Vagina (tissue), 2 donors: ENCODE results near the gene TWIST2. TPM values are rescaled to one million over a fixed set of nuclear protein-coding genes. Genes with fewer than 3 reads are reported as not detected.

Source experiments
- DNase-seq, 2 donors: peaks; one replicate each; pipeline ENCODE4 v3.0.0-alpha.2; 2017; ENCODE audit errors: extremely low spot score in 2 of 2
- H3K27ac ChIP-seq: fragments of 200-600 bp; sonication (generic); one replicate; pipeline ENCODE4 v1.5.1; 2019
- H3K27me3 ChIP-seq: fragments of 200-600 bp; sonication (generic); one replicate; pipeline ENCODE4 v1.5.1; 2019
- H3K36me3 ChIP-seq, 2 donors: fragments of 200-600 bp; sonication (generic); one replicate each; pipeline ENCODE4 v1.5.1; 2017 to 2019
- H3K4me1 ChIP-seq: fragments of 200-600 bp; sonication (generic); one replicate; pipeline ENCODE4 v1.5.1; 2019
- H3K4me3 ChIP-seq, 2 donors: fragments of 200-600 bp; sonication (generic); 1 replicate in 1 of 2; 2 replicates in 1 of 2; pipeline ENCODE4 v1.5.1; 2016 to 2019
- H3K9me3 ChIP-seq: fragments of 200-600 bp; sonication (generic); one replicate; pipeline ENCODE4 v1.5.1; 2019
- POLR2A ChIP-seq, 2 donors: fragments of 450-650 bp; IDR thresholded peaks; one replicate each; pipeline ENCODE4 v1.6.1; 2017; ENCODE audit warnings: antibody characterized with exemption in 2 of 2, mild to moderate bottlenecking in 2 of 2, moderate library complexity in 2 of 2
- POLR2AphosphoS5 ChIP-seq, 2 donors: sonication (generic); formaldehyde crosslinking; IDR thresholded peaks; one replicate each; pipeline ENCODE4 v1.9.0; 2017; ENCODE audit warnings: antibody characterized with exemption in 2 of 2, mild to moderate bottlenecking in 2 of 2, low read depth in 1 of 2; ENCODE audit not compliant: insufficient read depth in 1 of 2
- intact Hi-C: fragments of 100-400 bp; cut with DNase I; formaldehyde crosslinking; loops from one replicate; pipeline ENCODE4 v1.15.1; 2023
- total RNA-seq: library from RNA; depleted of rRNA; stranded (reverse); fragments of >200 nt; gene quantifications from one replicate; pipeline ENCODE4 v1.2.3, GENCODE V29; 2016
- TF ChIP-seq, protein P1 (sequence below), 3 experiments: fragments of 450-650 bp in 2 of 3; fragments of 200-600 bp in 1 of 3; sonication (generic) in 1 of 3; IDR thresholded peaks; one replicate each; pipeline ENCODE4 v1.5.1; 2017 to 2019; ENCODE audit warnings: antibody characterized with exemption in 3 of 3, mild to moderate bottlenecking in 2 of 3, moderate library complexity in 2 of 3

The TWIST2 gene
- total RNA-seq, 1 donor from 2014 or later = 214 TPM

DNA sequence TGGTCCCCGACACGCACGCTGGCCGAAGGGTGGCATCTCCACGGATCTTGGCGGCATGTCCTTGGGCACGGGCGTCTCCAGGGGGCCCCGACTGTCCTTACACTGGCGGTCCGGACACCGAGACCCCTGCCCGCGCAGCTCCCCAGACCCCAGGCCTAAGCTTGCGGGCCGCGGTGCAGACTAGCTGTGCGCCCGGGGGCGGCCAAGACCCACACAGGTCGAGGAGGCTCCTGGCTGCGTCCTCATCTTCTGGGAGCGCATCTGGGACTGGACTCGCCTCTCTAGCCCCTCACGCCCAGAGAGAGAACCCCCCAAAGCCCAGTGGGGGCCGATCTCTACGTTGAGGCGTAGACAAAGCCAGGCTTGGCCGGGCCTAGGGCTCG lies 475 bp upstream of the TWIST2 start:
- H3K4me1 ChIP-seq = peaks cover 12% of the 10 kb centered on the region
- H3K4me3 ChIP-seq = peak overlapping the region; percentile 62 to 89
- no peak for DNase-seq
- no peaks in the 10 kb centered on the region for H3K9me3 ChIP-seq
- no peaks in the 10 kb centered on the region for H3K27me3 ChIP-seq
- intact Hi-C loops = loop anchor here (5.0 kb wide), 1 partner anchor 90 kb away; no protein-coding TSS in a partner anchor
- no peaks in the 10 kb centered on the region for H3K36me3 ChIP-seq
- no peak for TF ChIP-seq POLR2AphosphoS5 (IDR thresholded peaks at IDR 0.05; ENCODE audit: insufficient read depth in 1 of 2, low read depth in 1 of 2)
- TF ChIP-seq POLR2A (IDR thresholded peaks at IDR 0.05) = no peak
- TF ChIP-seq, protein P1, sequence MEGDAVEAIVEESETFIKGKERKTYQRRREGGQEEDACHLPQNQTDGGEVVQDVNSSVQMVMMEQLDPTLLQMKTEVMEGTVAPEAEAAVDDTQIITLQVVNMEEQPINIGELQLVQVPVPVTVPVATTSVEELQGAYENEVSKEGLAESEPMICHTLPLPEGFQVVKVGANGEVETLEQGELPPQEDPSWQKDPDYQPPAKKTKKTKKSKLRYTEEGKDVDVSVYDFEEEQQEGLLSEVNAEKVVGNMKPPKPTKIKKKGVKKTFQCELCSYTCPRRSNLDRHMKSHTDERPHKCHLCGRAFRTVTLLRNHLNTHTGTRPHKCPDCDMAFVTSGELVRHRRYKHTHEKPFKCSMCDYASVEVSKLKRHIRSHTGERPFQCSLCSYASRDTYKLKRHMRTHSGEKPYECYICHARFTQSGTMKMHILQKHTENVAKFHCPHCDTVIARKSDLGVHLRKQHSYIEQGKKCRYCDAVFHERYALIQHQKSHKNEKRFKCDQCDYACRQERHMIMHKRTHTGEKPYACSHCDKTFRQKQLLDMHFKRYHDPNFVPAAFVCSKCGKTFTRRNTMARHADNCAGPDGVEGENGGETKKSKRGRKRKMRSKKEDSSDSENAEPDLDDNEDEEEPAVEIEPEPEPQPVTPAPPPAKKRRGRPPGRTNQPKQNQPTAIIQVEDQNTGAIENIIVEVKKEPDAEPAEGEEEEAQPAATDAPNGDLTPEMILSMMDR (IDR thresholded peaks at IDR 0.05) = no peak
- peak overlapping the region; percentile 94 for H3K27ac ChIP-seq

GRCh38 chr2:238848691-238848975 lies 748 bp downstream of the TWIST2 start:
- Histone ChIP-seq H3K9me3 (no peaks in the 10 kb centered on the region), H3K27ac (peak overlapping the region; percentile 94), H3K4me1 (peaks cover 12% of the 10 kb centered on the region), H3K27me3 (no peaks in the 10 kb centered on the region), H3K36me3 (no peaks in the 10 kb centered on the region), H3K4me3 (peak overlapping the region; percentile 62 to 89)
- no peak for DNase-seq
- TF ChIP-seq POLR2A (IDR thresholded peaks at IDR 0.05) (no peak), POLR2AphosphoS5 (IDR thresholded peaks at IDR 0.05; ENCODE audit: insufficient read depth in 1 of 2, low read depth in 1 of 2) (no peak)
- TF ChIP-seq, protein P1 (IDR thresholded peaks at IDR 0.05) = no peak
- intact Hi-C loops = loop anchor here (5.0 kb wide), 1 partner anchor 89 kb away; no protein-coding TSS in a partner anchor

DNA sequence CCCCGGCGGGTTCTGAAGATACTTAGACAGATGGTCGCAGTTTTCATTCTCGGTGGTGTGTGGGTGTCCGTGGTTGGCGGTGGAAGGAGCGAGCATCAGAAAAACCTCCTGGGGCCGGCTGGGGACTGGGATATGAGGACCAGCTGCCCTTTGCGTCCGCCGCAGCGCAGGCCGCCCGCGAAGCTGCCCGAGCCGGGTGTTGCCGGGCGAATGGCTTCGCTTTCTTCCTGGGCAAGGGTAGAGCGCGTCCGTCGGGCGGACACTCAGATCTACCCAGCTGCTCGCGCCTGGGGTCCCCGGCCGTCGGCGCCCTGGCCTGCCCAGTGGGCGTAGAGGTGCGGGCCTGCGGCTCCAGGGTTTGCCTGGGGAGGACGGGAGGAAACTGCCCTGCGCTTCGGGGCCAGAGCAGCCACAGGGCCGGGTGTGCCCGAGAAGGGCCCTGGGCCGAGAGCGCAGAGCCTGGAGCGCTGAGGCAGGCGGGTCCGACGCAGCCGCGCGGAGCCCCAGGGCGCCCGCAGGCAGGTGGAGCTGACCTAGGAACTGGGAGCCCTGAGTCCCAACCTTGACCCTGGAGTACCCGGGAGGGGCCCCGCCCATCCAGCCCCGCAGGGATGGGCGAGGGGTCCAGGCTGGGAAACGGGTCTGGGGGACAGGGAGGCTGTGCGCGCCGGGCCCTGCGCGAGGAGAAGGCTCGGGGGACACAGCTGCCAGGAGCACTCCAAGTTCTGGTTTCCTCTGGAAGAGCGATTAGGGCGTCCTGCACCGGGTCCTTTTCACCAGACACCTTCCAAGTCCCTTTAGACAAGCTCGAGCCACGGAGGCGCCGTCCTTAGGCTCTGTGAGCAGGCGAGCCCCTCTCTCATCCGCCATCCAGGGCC lies 1.3 kb downstream of the TWIST2 start:
- intact Hi-C loops = loop anchor here (5.0 kb wide), 1 partner anchor 88 kb away; no protein-coding TSS in a partner anchor
- H3K27me3 ChIP-seq = no peaks in the 10 kb centered on the region

GRCh38 chr2:238850091-238850490 lies 2.2 kb downstream of the TWIST2 start:
- intact Hi-C loops = no loop called here
- no peak for DNase-seq
- peak overlapping the region; percentile 62 to 89 for H3K4me3 ChIP-seq
- H3K9me3 ChIP-seq = no peaks in the 10 kb centered on the region
- H3K27me3 ChIP-seq = no peaks in the 10 kb centered on the region
- no peaks in the 10 kb centered on the region for H3K36me3 ChIP-seq
- peak overlapping the region; percentile 94 for H3K27ac ChIP-seq
- TF ChIP-seq POLR2AphosphoS5 (IDR thresholded peaks at IDR 0.05; ENCODE audit: insufficient read depth in 1 of 2, low read depth in 1 of 2) = no peak
- TF ChIP-seq, protein P1 (IDR thresholded peaks at IDR 0.05) = no peak
- TF ChIP-seq POLR2A (IDR thresholded peaks at IDR 0.05) = no peak
- H3K4me1 ChIP-seq = peaks cover 12% of the 10 kb centered on the region

More for the DNA sequence above, 1.3 kb downstream of the TWIST2 start:
- Histone ChIP-seq H3K36me3 (no peaks in the 10 kb centered on the region), H3K4me1 (peaks cover 12% of the 10 kb centered on the region), H3K4me3 (peak overlapping the region; percentile 62 to 89), H3K27ac (peak overlapping the region; percentile 94), H3K9me3 (no peaks in the 10 kb centered on the region)
- DNase-seq = no peak
- peak in 1 of 2 donors; percentile 66 for TF ChIP-seq POLR2AphosphoS5 (IDR thresholded peaks at IDR 0.05; ENCODE audit: insufficient read depth in 1 of 2, low read depth in 1 of 2)
- no peak for TF ChIP-seq POLR2A (IDR thresholded peaks at IDR 0.05)
- TF ChIP-seq, protein P1 (IDR thresholded peaks at IDR 0.05) = no peak

DNA sequence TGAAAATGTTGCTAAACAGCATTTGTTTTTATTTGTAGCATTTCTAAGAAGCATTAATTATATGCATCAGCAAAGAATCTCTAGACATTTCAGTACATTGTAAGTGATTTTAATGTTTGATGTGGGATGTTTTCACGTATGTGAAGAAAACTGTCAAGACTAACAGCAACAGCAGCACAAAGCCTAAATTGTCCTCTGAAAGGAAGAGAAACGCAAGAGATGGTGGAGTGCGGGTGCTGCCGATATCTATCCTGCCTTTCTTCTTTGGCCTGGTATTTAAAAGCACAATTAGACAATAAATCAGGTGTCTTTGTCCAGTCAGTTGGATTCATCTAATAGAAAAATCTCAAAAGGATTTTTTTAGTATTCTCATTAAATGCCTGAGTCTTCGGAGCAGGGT lies 3.1 kb downstream of the TWIST2 start:
- Histone ChIP-seq H3K4me3 (peak overlapping the region; percentile 62 to 89), H3K36me3 (no peaks in the 10 kb centered on the region), H3K4me1 (peaks cover 12% of the 10 kb centered on the region), H3K27me3 (no peaks in the 10 kb centered on the region), H3K9me3 (no peaks in the 10 kb centered on the region), H3K27ac (peak overlapping the region; percentile 94)
- TF ChIP-seq POLR2A (IDR thresholded peaks at IDR 0.05) = no peak
- no peak for TF ChIP-seq POLR2AphosphoS5 (IDR thresholded peaks at IDR 0.05; ENCODE audit: insufficient read depth in 1 of 2, low read depth in 1 of 2)
- TF ChIP-seq, protein P1 (IDR thresholded peaks at IDR 0.05) = no peak
- DNase-seq = no peak
- intact Hi-C loops = no loop called here
